T-helper 22 cell (primary cell): Measurements from ENCODE around the gene FBP1.

Experiments used
- DNase-seq: peaks from one replicate; pipeline ENCODE4 v3.0.0-alpha.2; 2020; ENCODE audit warnings: low read depth

FBP1 gene

DNA sequence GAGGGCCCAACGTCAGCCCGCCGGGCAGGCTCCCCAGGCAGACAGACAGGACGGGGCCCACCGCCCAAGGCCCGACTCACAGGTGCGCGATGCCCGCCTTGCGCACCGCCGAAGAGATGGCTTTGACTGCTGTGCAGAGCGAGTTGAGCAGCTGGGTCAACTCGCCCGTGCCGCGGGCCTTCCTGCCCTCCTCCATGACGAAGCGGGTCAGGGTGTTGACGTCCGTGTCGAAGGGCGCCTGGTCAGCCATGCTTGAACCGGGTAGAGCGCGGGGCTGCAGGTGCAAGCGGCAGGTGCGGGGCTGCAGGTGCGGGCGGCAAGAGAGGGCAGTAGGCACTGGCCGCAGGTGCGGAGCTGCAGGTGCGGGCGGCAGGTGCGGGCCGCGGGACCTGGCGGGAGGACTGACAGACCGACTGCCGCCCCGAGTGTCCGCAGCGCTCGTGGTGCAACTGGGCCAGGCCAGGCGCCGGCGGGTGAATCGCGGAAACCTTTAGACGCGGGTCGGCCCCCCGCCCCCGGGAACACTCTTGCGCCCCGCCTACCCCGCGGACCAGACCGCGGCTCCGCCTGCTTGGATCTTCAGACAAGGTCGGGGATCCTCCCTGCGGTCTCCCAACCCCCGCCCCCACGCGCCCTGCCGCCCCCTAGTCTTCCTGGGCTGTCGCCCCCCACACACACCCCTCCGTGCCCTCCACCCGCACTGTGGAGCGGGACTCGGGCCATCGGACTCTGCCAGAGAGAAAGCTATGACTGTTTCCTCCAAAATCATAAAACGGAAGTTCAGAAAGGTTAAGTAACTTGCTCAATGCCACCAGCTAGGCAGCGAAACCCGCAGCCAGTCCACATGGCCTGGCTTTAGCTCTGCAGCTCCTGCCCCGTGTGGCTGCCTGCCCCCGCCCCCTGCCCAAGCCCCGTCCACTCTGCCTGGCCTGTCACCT is at the start of gene FBP1:
Gene FBP1, minus strand, starts transcription at position 458 of the 938 bp plus-strand sequence. Its CDS starts 208 bp downstream, at position 250.
- DNase-seq = no peak

- no peak for DNase-seq
These were observed 48.1 kb upstream of the FBP1 start for GRCh38 chr9:94687451-94687850.

- no peak for DNase-seq
These were observed 46.0 kb upstream of the FBP1 start for GRCh38 chr9:94685359-94685758.

- DNase-seq = peak; percentile 15
These were observed 42.2 kb upstream of the FBP1 start for GRCh38 chr9:94681508-94681907.

- no peak for DNase-seq
These were observed 41.3 kb upstream of the FBP1 start for GRCh38 chr9:94680621-94681020.

DNA sequence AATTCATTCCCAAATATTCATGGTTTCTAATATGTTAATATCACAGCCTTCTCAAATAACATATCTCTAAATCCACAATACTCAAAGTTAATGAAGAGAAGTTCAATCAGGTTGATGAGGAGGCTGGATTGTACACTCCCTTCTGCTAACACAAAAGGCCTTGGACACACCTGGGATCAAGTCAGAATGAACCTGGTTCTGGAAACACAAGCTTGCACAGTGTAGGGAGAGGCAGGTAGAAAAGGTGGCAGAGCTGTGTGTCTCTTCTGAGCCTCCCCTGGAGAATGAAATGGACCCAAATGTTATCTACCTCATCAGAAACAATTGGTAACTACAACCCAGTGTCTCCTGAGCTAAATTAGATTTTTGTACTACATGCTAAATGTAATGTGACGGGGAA is 40.7 kb upstream of the FBP1 start:
- DNase-seq = no peak

- DNase-seq = no peak
These were observed 40.3 kb upstream of the FBP1 start for GRCh38 chr9:94679587-94679986.

DNA sequence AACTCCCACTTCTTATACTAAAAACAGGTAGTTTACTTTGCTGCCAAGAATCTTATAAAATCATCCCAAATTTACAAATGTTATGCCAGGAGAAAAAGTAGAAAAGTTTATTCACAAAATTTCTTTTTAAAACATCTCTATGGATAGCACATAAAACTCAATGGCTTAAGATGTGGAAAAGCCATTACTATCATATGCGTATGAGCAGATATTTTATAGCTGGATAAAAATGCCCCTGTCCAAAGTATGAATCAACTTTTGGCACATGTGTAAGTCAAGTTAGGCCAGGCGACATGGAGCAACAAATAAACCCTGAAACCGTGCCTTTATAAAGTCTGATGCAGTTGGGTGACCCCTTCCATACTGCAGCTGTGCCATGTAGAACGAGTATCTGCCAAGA is 38.6 kb upstream of the FBP1 start:
- no peak for DNase-seq

DNA sequence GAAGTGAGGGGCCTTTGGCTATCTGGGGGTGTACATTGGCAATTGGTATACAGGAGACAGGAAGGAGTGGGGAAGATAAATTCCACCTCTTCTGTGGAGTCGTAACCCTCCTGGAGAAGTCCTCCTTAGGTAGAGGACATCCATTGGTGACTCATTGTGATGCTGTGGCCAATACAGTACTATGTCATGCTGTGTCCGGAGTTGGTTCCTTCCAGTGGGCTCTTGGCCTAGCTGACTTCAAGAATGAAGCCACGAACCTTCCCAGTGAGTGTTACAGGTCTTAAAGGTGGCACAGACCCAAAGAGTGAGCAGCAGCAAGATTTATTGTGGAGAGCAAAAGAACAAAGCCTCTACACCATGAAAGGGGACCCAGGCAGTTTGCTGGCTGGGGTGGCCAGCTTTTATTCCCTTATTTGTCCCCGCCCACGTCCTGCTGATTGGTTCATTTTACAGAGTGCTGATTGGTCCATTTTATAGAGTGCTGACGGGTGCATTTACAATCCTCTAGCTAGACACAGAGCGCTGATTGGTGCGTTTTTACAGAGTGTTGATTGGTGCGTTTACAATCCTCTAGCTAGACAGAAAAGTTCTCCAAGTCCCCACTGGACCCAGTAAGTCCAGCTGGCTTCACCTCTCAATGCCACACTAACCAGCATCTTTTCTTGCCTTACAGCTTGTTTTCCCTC is 37.3 kb upstream of the FBP1 start:
- no peak for DNase-seq

DNA sequence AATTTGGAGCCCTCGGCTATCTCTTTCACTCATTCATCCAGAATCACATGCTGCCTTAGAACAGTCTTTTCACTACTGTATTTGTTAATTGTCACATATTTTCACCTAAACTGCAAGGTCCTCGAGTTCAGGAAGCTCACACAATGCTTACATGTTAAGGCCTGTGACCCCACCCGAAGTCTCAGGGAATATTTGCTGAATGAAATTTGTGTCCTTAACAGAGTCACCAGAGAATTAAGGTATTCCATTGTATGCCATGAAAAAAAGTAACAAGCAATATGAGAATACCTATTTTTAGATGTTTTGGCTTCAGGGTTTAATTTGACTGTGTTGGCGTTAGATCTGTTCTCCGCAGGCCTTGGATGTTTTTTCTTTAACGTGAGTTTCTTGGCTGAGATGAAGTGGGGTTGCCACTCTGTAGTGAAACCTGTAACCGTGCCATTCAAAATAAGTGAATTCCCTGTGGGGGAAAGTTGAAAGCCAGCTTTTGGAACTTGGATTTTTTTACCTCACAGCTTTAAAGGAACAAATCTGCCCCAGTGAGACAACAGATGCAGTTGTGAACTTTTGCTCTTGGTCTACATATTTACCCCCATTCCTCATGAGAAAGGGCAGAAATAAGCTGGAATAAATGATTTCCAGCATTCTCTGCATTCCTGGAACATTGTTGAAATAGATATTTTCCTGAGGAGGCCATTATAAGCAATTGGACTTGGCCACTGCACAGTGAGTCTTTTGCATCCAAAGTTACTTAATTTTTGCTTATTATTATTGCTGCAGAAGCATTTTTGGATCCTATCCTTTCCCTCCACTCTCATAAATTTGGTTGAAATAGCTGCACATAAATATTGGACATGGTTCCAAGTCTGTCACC is 35.9 kb upstream of the FBP1 start:
- no peak for DNase-seq

DNA sequence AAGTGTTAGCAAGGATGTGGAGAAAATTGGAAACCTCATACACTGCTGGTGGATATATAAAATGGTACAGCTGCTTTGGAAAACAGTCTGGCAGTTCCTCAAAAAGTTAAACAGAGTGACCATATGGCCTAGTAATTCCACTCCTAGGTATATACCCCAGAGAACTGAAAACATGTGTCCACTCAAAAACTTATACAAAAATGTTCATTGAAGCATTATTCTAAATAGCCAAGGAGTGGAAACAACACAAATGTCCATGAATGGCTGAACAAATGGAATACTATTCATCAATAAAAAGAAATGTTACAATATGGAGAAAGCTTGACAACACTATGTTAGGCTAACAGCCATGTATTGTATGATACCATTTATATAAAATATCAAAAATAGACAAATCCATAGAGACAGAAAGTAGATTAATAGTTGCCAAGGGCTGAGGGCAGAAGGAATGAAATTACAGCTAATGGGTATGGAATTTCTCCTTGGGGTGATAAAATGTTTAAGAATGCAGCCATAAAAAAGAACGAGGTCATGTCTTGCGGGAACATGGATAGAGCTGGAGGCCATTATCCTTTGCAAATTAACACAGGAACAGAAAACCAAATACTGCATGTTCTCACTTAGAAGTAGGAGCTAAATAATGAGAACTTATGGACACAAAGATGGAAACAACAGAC is 33.6 kb upstream of the FBP1 start:
- DNase-seq = no peak

GRCh38 chr9:94668928-94669729 is 29.8 kb upstream of the FBP1 start:
- DNase-seq = no peak

DNA sequence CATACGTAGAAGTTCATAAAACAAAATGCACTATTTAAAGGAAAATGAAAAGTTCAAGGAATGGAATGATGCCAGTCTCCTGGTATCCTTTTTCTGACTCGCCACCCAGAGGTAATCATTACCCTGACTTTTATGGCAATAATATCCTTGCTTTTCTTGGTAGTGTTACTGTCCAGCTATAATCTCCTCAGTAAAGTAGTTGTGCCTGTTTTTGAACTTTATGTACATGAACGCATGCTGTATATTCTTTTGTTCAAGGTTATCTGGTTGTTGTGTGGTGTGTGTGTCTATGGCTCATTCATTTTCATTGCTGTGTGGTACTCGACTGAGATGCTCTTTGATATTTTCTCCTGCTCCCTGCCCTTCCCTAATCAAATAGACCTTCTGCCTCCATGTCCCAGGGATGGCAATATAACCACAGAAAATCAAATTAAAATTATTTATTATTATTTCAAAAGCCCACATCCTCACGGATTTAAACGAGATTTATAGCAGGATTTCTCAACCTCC is 29.2 kb upstream of the FBP1 start:
- DNase-seq = no peak

GRCh38 chr9:94666364-94667099 is 27.2 kb upstream of the FBP1 start:
- no peak for DNase-seq

DNA sequence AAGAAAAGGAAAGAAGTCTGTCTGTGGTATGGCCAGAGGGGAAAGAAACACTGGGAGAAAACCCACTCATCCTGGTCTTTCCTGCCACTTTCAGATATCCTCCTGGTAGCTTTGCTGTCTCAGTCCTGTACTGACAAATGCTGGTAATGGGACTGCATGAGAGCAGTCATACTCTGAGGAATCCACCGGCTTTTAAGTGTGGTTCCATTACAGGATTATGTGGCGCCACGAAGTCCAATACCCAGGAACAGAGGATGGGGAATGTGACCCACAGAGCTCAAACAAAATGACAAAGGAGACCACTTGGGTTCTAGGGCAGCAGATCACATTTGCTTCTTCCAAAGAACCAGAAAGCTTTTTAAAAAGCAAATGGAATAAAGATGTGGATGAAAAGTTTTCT is 26.3 kb upstream of the FBP1 start:
- no peak for DNase-seq

GRCh38 chr9:94664801-94665200 is 25.5 kb upstream of the FBP1 start:
- DNase-seq = no peak

- no peak for DNase-seq
These were observed 24.3 kb upstream of the FBP1 start for GRCh38 chr9:94663640-94664039.

DNA sequence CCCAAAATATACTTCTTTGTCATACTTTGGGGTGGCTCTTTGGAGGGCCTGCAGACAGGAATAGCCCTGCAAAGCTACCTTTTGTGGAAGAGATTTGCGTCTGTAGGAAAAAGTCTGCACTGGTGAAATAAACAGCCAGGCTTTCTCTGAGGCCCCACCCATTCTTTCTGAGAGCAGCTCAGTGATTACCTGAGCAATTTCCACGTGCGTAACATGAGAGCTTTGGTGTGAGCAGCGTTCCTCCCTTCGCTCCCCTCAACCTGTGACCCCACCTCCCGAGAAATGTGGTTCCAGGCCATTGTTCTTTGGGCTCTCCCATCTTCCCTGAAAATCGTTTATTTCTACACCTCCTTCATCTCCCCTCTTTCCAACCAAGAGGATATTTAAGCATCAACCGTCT is 23.8 kb upstream of the FBP1 start:
- DNase-seq = no peak

DNA sequence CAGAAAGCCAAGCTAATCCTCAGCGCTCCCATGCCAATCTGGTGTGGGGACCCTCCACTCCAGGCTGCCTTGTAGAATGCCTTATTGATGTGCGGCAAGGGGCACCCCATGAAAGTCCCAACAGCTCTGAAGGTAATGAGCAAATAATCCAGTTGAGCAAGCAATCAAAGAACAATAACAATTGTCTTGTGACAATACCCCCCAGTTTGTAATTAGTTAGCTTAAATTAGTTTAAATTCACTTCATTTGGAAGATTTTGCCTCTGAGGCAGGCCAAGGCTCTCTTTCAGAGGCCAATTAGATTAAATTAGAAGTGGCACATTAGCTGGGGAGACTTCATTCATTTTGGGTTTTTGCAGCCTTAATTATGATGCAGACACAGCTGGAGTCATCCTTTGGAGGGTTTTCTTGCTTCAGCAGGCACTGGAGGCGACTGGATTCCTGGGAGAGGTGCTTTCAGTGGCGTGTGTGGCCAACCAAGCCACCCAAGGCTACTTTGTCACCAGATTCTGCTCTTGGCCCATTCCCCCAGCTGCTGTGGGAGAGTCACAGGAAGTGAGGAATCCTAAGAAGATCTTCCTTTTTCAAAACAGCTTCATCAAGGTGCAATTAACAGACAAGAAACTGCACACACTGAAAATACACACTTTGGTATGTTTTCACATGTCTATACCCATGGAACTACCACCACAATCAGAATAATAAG is 17.9 kb upstream of the FBP1 start:
- no peak for DNase-seq
